DMS 273 (cell line): ENCODE measurements around the gene YEATS2.
A peak's percentile ranks its signal among the peaks of the same experiment; 100 is the strongest.

ENCODE experiments used
- DNase-seq: peaks from one replicate; lab custom pipeline; 2025; ENCODE audit not compliant: unreplicated experiment; lab: John Stamatoyannopoulos, UW

Gene YEATS2

GRCh38 chr3:183810643-183811594, 113.3 kb downstream of the YEATS2 start:
- no peak for DNase-seq

GRCh38 chr3:183811638-183812037, 114.0 kb downstream of the YEATS2 start:
- no peak for DNase-seq

- peak; percentile 81 for DNase-seq
These were observed 115.3 kb downstream of the YEATS2 start for GRCh38 chr3:183812761-183813445.

- DNase-seq: no peak
These were observed 116.6 kb downstream of the YEATS2 start for GRCh38 chr3:183814240-183814639.

GRCh38 chr3:183815563-183815940, 118.0 kb downstream of the YEATS2 start:
- DNase-seq: no peak

- DNase-seq: no peak
These were observed 118.4 kb downstream of the YEATS2 start for GRCh38 chr3:183815951-183816475.

GRCh38 chr3:183816681-183817510, 119.3 kb downstream of the YEATS2 start:
- peak; percentile 70 for DNase-seq

- DNase-seq: peak; percentile 70
These were observed 120.0 kb downstream of the YEATS2 start for GRCh38 chr3:183817639-183818038.

GRCh38 chr3:183818041-183818620, 120.5 kb downstream of the YEATS2 start:
- DNase-seq: no peak

GRCh38 chr3:183818706-183819624, 121.4 kb downstream of the YEATS2 start:
- DNase-seq: peak; percentile 81

GRCh38 chr3:183819831-183820230, 122.2 kb downstream of the YEATS2 start:
- DNase-seq: peak; percentile 49

GRCh38 chr3:183822631-183823030, 125.0 kb downstream of the YEATS2 start:
- peak; percentile 27 for DNase-seq

- peak; percentile 66 for DNase-seq
These were observed 126.4 kb downstream of the YEATS2 start for GRCh38 chr3:183823963-183824362.

GRCh38 chr3:183824761-183825455, 127.3 kb downstream of the YEATS2 start:
- peak; percentile 69 for DNase-seq

GRCh38 chr3:183825456-183826161, 128.0 kb downstream of the YEATS2 start, which contains the start of gene MAP6D1:
MAP6D1 (minus strand) TSS chr3:183825577; CDS start chr3:183825547, 30 bp downstream.
- DNase-seq: peak; percentile 95

GRCh38 chr3:183826448-183827250, 129.1 kb downstream of the YEATS2 start:
- DNase-seq: peak; percentile 82

GRCh38 chr3:183827809-183828537, 130.4 kb downstream of the YEATS2 start:
- no peak for DNase-seq
